SW480 (cell line): ENCODE results near the gene NDUFS8.
"Not testable (repeated sequence)": the region's sequence is repeated elsewhere in the genome, so short reads cannot be mapped to it uniquely, and the experiment has no call there.

Source experiments
- DNase-seq: peaks from one replicate; pipeline ENCODE4 v3.0.0-alpha.2; 2016; ENCODE audit warnings: low spot score

Gene NDUFS8

DNA sequence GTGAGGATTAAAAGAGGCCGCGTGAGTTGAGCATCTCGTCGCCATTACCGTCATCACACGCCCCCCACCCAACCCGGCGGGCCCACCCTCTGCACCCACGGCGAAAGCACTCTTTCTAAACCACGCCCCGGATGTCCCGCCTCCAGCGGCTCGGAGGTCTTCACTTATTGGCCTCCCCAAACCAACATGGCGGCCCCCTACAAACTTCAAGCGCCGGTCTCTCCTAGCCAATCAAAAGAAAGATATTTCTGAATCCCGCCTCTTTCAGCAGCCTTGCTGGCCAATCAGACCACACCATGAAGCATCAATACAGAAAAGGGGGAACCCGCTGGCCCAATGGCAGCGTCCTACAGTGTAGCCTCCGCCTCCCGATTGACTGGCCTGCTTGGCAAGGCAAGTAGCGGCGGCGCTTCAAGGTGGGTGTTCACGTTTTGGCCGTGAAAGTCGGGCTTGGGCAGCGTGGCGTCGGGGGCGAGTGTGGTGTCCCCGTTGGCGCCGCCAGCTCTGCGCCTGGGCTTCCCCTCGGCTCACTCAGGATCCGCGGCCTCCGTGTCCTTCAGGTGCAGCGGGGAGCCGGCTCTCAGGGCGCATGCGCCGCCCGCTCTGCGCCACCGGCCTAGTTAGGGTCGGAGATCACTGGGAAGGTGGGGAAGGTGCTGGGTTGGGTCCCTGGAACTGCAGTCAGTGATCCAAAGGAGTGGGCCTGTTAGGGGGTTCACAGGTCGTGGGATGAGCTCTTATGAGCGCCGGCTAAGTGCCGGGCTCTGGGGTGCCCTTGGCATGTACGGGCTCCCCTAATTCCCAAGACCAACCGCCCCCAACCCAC lies at the start of gene NDUFS8:
Gene NDUFS8 (plus strand): TSS at position 364 of the 826 bp plus-strand sequence. CDS start 1,471 bp downstream, outside the sequence.
- peak; percentile 100 for DNase-seq

DNA sequence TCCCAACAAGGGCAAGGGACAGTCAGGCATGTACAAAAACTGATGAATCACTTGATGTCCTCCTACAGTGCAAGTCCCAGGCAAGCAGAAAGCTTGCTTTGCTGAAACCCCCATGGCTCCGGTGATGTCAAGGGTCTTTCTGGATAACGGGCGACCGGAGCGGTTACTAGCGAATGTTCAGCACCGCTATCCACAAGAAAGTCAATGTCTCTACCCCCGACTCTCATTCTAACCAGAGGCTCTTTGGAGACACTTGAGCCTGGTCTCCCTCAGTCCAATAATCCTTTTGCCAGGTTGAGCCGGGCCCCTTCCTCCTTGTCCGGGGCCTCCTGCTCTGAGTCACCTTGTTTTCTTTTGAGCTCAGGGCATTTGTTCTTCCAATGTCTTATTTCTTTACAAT lies 49.3 kb upstream of the NDUFS8 start:
- DNase-seq, result not testable (repeated sequence)

DNA sequence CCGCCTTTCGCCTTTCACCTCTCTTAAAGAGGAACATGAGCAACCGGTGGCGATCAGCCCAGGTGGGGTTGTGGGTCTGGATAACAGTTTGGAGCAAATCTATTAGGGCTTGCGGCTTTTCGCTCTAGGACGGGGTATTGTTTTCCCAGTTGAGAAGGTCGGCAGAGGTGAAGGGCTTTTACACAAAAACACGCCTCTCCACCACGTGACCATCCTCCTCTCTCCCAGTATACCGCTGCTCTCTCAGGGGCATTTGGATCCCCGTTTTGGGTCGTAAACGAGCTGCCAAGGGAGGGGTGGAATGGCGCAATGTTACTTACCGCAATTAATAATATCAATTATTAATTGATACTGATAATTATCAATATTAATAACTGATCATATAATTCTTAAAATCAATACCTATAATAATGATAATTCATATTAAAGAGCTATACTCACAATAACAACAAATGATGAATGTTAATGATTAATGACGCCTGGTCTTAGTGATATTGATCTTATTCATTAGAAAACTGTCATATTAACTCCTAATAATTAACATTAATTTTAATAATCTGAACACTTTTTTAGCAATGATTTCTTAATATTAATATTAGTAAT lies 48.1 kb upstream of the NDUFS8 start:
- DNase-seq, result not testable (repeated sequence)

DNA sequence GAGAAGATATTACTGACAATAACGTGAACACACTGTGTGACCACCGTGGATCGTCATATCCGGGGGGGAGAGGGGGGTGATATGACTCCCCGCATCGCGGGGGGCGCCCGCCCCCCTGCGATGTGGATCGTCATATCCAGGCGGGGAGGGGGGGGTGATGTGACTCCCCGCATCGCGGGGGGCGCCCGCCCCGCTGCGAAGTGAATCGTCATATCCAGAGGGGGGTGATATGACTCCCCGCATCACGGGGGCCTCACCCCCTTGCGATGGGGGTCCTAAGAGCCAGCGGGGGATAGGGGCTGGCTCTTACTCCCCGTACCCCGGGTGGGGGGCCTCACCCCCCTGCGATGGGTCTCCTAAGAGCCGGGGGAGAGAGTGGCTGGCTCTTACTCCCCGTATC lies 46.5 kb upstream of the NDUFS8 start:
- no peak for DNase-seq

DNA sequence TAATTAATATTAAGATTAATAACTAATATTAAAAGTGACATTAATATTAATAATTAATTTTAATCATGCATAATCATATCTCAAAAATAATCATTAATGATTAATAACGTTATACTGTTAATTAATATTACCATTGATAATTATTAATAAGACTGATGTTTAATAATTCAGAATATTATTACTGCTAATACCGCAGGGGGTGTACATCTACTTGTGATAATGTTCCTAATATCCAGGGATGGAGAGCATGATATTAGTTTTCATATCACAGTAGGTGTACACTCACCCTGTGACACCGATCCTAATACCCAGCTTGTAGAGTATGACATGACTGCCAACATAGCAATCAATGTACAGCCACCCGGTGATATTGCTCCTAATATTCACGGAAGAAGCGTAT lies 45.2 kb upstream of the NDUFS8 start:
- not testable (repeated sequence) for DNase-seq

GRCh38 chr11:67990546-67991346 lies 39.7 kb upstream of the NDUFS8 start:
- DNase-seq, result not testable (repeated sequence)

GRCh38 chr11:67991347-67992121 lies 38.9 kb upstream of the NDUFS8 start:
- not testable (repeated sequence) for DNase-seq

- DNase-seq, result peak; percentile 65
Observed at GRCh38 chr11:67993821-67994220, 36.7 kb upstream of the NDUFS8 start.

DNA sequence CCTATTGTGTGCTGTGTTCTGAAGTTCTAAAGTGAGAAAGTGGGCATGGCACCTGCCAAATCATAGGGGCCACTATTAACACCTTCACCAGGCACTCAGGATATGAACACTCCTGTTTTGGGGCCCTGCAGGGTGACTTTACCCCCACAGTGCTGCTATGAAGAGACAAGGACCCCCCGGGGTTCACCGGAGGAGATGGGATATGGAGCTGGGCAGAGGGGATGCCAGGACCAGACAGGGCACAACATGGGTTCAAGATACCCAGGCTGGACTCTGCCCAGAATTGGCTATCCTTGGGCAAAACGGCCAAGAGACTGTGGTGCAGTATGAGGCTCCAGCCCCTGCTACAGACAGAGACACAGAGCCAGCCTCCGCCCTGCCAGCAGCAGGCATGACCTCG lies 36.1 kb upstream of the NDUFS8 start:
- not testable (repeated sequence) for DNase-seq

- DNase-seq, result not testable (repeated sequence)
Observed at GRCh38 chr11:67995129-67995528, 35.4 kb upstream of the NDUFS8 start.

- not testable (repeated sequence) for DNase-seq
Observed at GRCh38 chr11:67995579-67995978, 34.9 kb upstream of the NDUFS8 start.

DNA sequence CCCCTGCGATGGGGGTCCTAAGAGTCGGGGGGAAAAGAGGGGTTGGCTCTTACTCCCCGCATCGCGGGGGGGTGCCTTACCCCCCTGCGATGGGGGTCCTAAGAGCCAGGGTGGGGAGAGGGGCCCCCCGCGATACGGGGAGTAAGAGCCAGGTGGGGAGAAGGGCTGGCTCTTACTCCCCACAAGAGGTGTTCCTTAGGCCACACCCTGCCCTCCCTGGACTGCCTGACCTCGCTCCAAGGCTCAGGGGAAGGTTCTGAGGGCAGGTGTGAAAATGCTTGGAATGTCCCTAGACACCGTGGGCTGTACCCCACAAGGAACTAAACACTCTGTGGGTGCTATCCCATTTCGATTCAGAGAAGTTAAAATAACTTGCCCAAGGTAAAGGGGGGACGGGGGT lies 34.4 kb upstream of the NDUFS8 start:
- DNase-seq, result no peak

DNA sequence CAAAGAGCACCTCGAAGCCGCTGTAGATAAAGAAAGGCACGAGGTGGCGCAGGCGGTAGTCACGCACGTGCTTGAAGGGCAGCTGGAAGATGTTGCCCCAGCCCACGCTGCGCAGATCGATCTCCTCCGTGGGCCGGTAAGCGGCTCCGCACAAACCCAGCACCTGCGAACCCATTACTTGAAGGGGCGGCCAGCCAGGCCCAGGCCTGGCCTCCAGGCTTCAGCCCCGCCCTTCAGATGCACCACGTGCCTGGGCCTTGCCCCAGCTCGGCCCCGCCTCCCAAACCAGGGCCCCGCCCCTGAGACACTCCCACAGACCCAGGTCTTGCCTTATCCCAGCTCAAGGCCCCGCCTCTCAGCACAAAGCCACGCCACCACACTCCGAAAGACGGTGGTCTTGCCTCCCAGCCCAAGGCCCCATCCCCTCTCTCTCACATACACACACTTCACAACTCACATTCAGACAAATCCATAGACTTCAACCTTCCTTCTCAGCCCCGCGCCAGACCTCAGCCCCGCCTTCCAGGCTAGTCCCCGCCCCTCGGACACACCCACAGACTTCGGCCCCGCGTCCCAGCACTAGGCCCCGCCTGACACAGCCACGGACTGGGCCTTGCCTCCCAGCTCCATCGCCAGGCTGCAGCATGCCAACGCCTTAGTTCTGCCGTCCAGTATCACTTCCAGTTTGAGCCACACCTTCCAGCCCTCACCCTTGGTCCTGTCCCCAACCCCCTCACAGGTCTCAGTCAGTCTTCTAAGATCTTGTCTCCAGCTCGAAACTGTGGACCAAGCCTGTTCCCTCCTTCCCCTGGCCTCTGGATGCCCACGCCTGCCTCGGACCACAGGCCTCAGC lies 33.6 kb upstream of the NDUFS8 start:
- DNase-seq, result peak; percentile 88

GRCh38 chr11:67997475-67997921 lies 33.0 kb upstream of the NDUFS8 start:
- peak; percentile 64 for DNase-seq

DNA sequence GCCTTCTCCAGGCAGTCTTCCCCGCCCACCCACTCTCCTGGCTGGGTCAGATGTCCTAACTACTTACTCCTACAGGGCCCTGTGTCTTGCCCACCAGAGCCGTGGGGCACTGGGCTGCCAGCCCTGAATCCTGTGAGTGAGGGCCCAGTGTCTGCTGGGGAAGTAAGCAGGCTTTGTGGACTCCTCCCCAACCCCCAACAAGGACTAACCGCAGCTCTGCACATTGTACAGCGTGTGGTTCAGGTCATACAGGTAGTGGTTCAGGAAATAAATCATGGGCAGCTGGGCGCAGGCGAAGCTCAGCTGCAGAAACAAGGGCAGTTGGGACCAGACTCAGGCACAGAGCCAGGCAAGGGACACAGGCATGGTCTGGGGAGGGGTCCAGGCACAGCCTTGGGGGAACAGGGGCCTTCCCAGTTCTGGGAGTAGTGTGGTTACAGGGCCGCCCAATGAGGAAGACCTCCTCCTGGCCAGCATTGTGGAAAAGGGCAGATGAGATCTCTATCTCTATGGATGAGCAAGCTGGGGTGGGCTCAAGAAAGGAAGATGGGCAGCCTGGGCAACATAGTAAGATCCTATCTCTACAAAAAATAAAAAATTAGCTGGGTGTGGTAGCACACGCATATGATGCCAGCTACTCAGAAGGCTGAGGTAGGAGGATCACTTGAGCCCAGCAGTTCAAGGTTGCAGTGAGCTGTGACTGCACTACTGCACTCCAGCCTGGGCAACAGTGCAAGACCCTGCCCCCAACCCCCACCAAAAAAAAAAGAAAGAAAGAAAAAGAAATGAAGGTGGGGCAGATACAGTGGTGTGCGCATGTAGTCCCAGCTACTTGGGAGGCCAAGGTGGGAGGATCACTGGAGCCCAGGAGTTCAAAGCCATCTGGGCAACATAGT lies 32.1 kb upstream of the NDUFS8 start:
- DNase-seq, result peak; percentile 89

GRCh38 chr11:67999201-67999629 lies 31.3 kb upstream of the NDUFS8 start:
- no peak for DNase-seq

- no peak for DNase-seq
Observed at GRCh38 chr11:67999704-68000103, 30.8 kb upstream of the NDUFS8 start.

DNA sequence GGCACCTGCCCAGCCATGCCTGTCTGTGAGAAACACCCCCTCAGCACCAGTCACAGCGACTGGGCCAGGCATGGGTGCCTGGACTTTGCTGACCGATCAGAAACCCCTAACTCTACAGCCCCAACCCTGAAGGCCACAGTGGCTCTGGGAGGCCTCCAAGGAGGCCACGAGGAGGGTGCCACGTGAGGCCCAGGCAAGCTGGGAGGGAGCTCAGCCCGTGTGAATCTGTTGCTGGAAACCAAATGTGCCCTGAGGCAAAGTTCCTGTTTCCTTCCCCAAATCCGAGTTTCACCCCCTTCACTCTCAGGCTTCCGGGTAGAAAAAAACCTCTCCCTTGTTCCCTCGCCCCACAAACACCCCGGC lies 27.9 kb upstream of the NDUFS8 start:
- no peak for DNase-seq

DNA sequence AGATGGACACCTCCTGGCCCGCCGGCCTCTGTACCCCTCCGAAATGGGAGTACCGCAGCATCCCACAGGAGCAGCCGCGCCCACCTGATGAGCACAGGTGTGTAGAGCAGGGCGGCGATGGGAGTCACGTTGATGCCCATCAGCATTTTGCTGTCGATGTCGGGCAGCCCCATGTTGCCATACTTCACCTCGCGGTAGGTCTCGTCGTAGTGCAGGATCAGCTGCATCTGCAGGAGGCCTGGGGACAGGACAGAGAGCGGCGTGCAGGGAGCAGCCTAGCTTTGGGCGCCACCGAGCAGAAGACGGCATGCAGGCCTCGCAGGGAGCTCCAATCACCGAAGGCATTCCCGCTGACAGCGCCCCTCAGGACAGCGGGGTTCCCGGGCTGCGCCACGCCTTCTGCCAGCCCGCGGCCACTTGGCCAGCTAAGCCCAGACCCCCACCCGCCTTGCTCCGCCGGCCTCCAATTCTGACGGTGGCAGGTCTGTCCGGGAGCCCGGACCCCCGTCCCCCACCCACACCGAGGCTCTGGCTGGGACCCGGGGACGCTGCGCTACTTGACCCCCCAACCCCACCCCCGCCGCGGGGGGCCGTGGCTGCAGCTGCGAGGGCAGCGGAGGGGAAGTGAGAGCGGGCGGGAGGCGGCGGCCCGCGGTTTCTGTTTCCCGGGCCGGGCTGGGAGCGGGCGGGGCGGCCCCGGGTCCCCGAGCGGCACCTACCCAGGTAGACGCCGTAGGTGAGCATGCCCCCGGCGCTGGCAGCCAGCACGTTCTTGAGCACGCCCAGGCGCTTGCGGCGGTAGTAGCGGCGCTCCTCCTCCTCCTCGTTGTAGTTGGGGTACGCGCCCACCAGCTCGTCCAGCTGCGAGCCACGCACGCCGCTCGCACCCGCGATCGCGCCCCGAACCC lies 27.3 kb upstream of the NDUFS8 start:
- peak; percentile 69 for DNase-seq
